Mucosa of descending colon (tissue), 3 donors: ENCODE data around the gene FYB2. TPM values are rescaled to one million over a fixed set of nuclear protein-coding genes. Genes with fewer than 3 reads are reported as not detected.
"Not testable (repeated sequence)": the region's sequence is repeated elsewhere in the genome, so short reads cannot be mapped to it uniquely, and the experiment has no call there.

ENCODE experiments used
- ATAC-seq: fragments of 200-7000 bp; cut with Tn5 transposase; one replicate; pipeline ENCODE4 v1.9.1; 2020; ENCODE audit warnings: mild to moderate bottlenecking, moderate library complexity
- DNase-seq, 3 donors: peaks; one replicate each; pipeline ENCODE4 v3.0.0-alpha.2; 2020
- H3K36me3 ChIP-seq: fragments of 200-600 bp; one replicate; pipeline ENCODE4 v1.8.0; 2021; ENCODE audit warnings: low read depth, mild to moderate bottlenecking
- H3K4me1 ChIP-seq: fragments of 200-600 bp; one replicate; pipeline ENCODE4 v1.8.0; 2021; ENCODE audit warnings: low read depth, mild to moderate bottlenecking
- H3K4me3 ChIP-seq: fragments of 200-600 bp; one replicate; pipeline ENCODE4 v1.8.0; 2021; ENCODE audit warnings: mild to moderate bottlenecking
- H3K9me3 ChIP-seq: fragments of 200-600 bp; one replicate; pipeline ENCODE4 v1.8.0; 2021; ENCODE audit warnings: mild to moderate bottlenecking
- CTCF ChIP-seq: fragments of 200-600 bp; IDR thresholded peaks from one replicate; pipeline ENCODE4 v1.8.0; 2022; ENCODE audit warnings: antibody characterized with exemption, mild to moderate bottlenecking
- intact Hi-C, 2 donors: fragments of 100-400 bp; cut with DNase I in 1 of 2; cut with micrococcal nuclease in 1 of 2; formaldehyde crosslinking; loops; one replicate each; pipeline versions ENCODE4 v1.11.0 to v1.11.1; 2022; cut with DNase I, micrococcal nuclease
- total RNA-seq, 3 donors: library from RNA; stranded (reverse); fragmentation: NEBNext Ultra II Directional in 2 of 3; extraction: Animal tissue kit (Norgen Biotek cat#: 25700) in 2 of 3; gene quantifications; one replicate each; pipeline versions ENCODE4 v1.2.1 to v1.2.4, GENCODE V29; 2021 to 2023
- donor health status: DM: no; HTN: no; CAD: no; lungs with moderate emphysema.
- donor health status: DM: no; HTN: no; CAD: no.
- donor health status: DM: no; HTN: yes; CAD: no.

The FYB2 gene
- total RNA-seq, 3 donors from 2014 or later, result 0.90 to 3.0 (median 0.95) TPM

- Histone ChIP-seq H3K4me1 (peaks cover 13% of the 10 kb centered on the region), H3K9me3 (no peaks in the 10 kb centered on the region), H3K4me3 (no peak overlapping the region), H3K36me3 (no peaks in the 10 kb centered on the region)
- intact Hi-C loops, result no loop called here
- no peak for DNase-seq
- no peak for TF ChIP-seq CTCF
- peak; percentile 64 for ATAC-seq
Observed at GRCh38 chr1:56787330-56787729, 31.9 kb downstream of the FYB2 start.

- H3K4me1 ChIP-seq, result peaks cover 4% of the 10 kb centered on the region
- H3K9me3 ChIP-seq, result no peaks in the 10 kb centered on the region
- H3K4me3 ChIP-seq, result no peak overlapping the region
- intact Hi-C loops, result no loop called here
- no peak for ATAC-seq
- no peaks in the 10 kb centered on the region for H3K36me3 ChIP-seq
- no peak for DNase-seq
- no peak for TF ChIP-seq CTCF
Observed at GRCh38 chr1:56782773-56783172, 36.4 kb downstream of the FYB2 start.

- H3K4me1 ChIP-seq, result no peaks in the 10 kb centered on the region
- ATAC-seq, result no peak
- H3K36me3 ChIP-seq, result no peaks in the 10 kb centered on the region
- no peak overlapping the region for H3K4me3 ChIP-seq
- no peak for TF ChIP-seq CTCF
- no peaks in the 10 kb centered on the region for H3K9me3 ChIP-seq
- intact Hi-C loops, result no loop called here
- DNase-seq, result no peak
Observed at GRCh38 chr1:56780826-56781225, 38.4 kb downstream of the FYB2 start.

GRCh38 chr1:56780128-56780750 is 39.0 kb downstream of the FYB2 start:
- ATAC-seq, result peak; percentile 69
- H3K4me3 ChIP-seq, result no peak overlapping the region
- H3K36me3 ChIP-seq, result no peaks in the 10 kb centered on the region
- H3K4me1 ChIP-seq, result no peaks in the 10 kb centered on the region
- no peaks in the 10 kb centered on the region for H3K9me3 ChIP-seq
- TF ChIP-seq CTCF, result no peak
- DNase-seq, result no peak
- intact Hi-C loops, result no loop called here

GRCh38 chr1:56777972-56778371 is 41.2 kb downstream of the FYB2 start:
- H3K36me3 ChIP-seq, result no peaks in the 10 kb centered on the region
- H3K4me3 ChIP-seq, result no peak overlapping the region
- TF ChIP-seq CTCF, result no peak
- no peak for DNase-seq
- intact Hi-C loops, result no loop called here
- no peak for ATAC-seq
- no peaks in the 10 kb centered on the region for H3K4me1 ChIP-seq
- no peaks in the 10 kb centered on the region for H3K9me3 ChIP-seq

GRCh38 chr1:56774732-56775131 is 44.5 kb downstream of the FYB2 start:
- intact Hi-C loops, H3K36me3 ChIP-seq, ATAC-seq, DNase-seq, H3K4me1 ChIP-seq, H3K4me3 ChIP-seq, H3K9me3 ChIP-seq: not testable (repeated sequence)
